ENCODE measurements around the gene SORCS2. TPM values are rescaled to one million over a fixed set of nuclear protein-coding genes. Genes with fewer than 3 reads are reported as not detected.

The SORCS2 gene
- total RNA-seq, 1 donor from 2014 or later: 29.5 TPM

DNA sequence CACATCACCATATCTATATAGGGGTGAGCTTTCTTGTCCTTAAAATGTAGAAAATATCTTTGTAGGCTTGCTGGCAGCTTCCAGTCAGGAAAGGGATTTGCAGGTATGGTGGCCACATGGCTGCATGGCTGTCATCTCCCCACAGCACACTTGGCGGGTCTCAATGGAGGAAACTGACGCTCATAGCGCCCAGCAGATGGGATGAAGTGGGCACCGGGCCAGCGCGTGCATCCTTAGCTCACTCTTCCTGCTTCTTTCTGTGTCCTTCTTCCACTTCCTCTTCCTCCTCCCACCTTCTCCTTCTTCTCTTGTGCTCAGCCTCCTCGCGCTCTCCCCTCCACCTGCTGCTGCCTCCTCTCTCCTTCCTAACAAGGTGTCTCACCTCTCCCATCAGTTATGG, 398.6 kb downstream of the SORCS2 start:
- peaks cover 7% of the 10 kb centered on the region for H3K27me3 Mint-ChIP-seq (ENCODE audit: unreplicated experiment)
- H3K36me3 Mint-ChIP-seq (ENCODE audit: unreplicated experiment): peaks cover 12% of the 10 kb centered on the region
- no peak for DNase-seq
- H3K4me3 Mint-ChIP-seq (ENCODE audit: unreplicated experiment): no peak overlapping the region
- peaks cover 1% of the 10 kb centered on the region for H3K9me3 Mint-ChIP-seq (ENCODE audit: unreplicated experiment)
- H3K4me1 Mint-ChIP-seq (ENCODE audit: low read depth, unreplicated experiment): peaks cover 11% of the 10 kb centered on the region
- no peak overlapping the region for H3K27ac Mint-ChIP-seq (ENCODE audit: unreplicated experiment)
- TF ChIP-seq, protein P1, sequence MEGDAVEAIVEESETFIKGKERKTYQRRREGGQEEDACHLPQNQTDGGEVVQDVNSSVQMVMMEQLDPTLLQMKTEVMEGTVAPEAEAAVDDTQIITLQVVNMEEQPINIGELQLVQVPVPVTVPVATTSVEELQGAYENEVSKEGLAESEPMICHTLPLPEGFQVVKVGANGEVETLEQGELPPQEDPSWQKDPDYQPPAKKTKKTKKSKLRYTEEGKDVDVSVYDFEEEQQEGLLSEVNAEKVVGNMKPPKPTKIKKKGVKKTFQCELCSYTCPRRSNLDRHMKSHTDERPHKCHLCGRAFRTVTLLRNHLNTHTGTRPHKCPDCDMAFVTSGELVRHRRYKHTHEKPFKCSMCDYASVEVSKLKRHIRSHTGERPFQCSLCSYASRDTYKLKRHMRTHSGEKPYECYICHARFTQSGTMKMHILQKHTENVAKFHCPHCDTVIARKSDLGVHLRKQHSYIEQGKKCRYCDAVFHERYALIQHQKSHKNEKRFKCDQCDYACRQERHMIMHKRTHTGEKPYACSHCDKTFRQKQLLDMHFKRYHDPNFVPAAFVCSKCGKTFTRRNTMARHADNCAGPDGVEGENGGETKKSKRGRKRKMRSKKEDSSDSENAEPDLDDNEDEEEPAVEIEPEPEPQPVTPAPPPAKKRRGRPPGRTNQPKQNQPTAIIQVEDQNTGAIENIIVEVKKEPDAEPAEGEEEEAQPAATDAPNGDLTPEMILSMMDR (IDR thresholded peaks at IDR 0.05; ENCODE audit: partially characterized antibody, unreplicated experiment): no peak

DNA sequence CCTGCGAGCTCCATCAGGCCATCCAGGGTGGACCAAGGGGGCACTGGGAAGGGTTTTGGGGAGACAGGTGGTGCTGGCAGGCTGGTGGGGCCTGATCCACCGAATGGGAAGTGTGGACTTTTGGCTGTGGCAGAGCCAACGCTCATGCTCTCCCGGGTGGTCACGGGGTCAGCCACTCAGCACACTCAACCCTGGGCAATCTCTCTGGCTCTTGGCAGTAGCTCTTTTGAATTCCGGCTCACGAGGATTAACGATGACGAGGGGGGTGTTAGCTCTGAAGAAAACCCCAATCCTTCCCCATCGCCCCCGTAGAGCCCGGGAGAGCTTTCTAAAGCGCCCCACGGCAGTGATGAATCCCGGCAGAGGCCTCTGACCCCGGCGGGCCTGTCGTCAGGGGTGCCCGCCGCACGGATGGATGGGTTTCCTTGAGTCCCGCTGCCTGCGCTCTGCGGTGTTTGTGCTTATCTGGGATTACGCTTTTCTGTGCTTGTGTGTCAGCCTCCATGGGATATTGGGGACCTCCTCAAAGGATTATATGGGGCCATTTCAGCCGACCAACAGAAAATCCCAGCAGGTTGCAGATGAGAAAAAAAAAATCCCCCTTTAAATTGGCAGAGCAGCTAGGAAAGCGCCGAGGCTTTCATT, 399.2 kb downstream of the SORCS2 start:
- H3K27ac Mint-ChIP-seq (ENCODE audit: unreplicated experiment): no peak overlapping the region
- TF ChIP-seq, protein P1 (IDR thresholded peaks at IDR 0.05; ENCODE audit: partially characterized antibody, unreplicated experiment): no peak
- H3K4me1 Mint-ChIP-seq (ENCODE audit: low read depth, unreplicated experiment): peaks cover 17% of the 10 kb centered on the region
- peaks cover 1% of the 10 kb centered on the region for H3K9me3 Mint-ChIP-seq (ENCODE audit: unreplicated experiment)
- DNase-seq: no peak
- H3K4me3 Mint-ChIP-seq (ENCODE audit: unreplicated experiment): no peak overlapping the region
- peaks cover 4% of the 10 kb centered on the region for H3K27me3 Mint-ChIP-seq (ENCODE audit: unreplicated experiment)
- peaks cover 5% of the 10 kb centered on the region for H3K36me3 Mint-ChIP-seq (ENCODE audit: unreplicated experiment)

DNA sequence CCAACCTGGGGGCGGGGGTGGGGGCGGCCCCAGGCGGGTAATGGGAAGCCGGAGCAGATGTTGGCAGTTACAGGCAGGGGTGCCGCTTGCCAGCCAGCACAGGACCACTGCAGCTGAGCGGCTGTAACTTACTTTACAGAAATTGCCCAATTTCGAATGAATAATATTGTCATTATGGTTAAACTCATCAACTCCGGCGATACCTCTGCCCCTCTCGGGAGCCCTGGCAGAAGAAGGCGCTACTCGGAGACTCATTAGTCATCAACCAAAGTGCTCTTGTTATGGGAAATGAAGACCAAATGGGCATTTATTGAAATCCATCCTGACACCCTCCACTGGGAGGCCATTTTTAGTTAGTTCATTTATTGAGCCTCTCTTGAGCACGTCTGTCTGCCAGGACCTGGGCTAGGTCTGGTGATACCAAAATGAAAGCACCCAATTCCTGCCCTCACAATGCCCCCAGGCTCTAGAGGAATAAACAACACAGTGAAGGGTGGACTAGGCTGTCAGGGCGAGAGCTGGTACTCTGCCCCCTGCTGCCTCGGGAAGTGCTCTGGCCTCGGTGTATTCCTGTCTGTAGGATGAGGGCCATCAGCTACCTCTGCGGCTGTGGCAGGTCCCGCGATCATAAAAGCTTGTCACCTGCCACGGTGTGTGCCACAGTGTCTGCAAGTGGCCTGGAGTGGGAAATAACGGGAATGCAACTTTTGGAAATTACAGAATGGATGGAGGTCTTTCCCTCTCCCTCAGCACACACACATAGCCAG, 401.5 kb downstream of the SORCS2 start:
- no peaks in the 10 kb centered on the region for H3K36me3 Mint-ChIP-seq (ENCODE audit: unreplicated experiment)
- TF ChIP-seq, protein P1 (IDR thresholded peaks at IDR 0.05; ENCODE audit: partially characterized antibody, unreplicated experiment): no peak
- DNase-seq: no peak

DNA sequence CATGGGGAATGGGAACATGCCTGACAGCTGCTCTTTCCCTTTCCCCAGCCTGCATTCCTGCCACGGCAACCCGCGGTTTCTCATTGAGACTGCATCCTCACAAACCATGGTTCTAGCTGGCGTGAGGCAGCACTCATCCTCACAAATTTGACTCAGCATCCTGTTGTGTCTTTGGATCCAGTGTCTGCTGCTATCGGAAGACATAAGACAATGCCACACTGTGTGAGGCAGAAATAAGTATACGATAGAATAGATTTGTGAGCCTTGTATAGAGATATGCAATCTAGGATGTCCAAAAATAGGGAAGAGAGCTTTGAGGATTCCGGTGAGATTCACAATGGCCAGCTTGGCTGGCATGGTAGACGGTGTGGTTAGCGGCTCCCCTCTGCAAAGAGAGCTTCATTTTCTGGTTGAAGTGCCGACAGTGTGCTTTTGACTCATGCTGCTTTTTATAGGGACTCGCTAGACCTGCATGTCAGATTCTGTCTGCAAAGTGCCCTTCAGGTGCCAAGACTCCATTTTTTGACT, 403.7 kb downstream of the SORCS2 start:
- peak overlapping the region; percentile 14 for H3K4me3 Mint-ChIP-seq (ENCODE audit: unreplicated experiment)
- peaks cover 6% of the 10 kb centered on the region for H3K9me3 Mint-ChIP-seq (ENCODE audit: unreplicated experiment)
- TF ChIP-seq, protein P1 (IDR thresholded peaks at IDR 0.05; ENCODE audit: partially characterized antibody, unreplicated experiment): no peak
- H3K27me3 Mint-ChIP-seq (ENCODE audit: unreplicated experiment): peaks cover 10% of the 10 kb centered on the region
- no peak overlapping the region for H3K27ac Mint-ChIP-seq (ENCODE audit: unreplicated experiment)
- peak; percentile 32 for DNase-seq
- H3K36me3 Mint-ChIP-seq (ENCODE audit: unreplicated experiment): no peaks in the 10 kb centered on the region
- H3K4me1 Mint-ChIP-seq (ENCODE audit: low read depth, unreplicated experiment): peaks cover 13% of the 10 kb centered on the region

More for the DNA sequence above, 401.5 kb downstream of the SORCS2 start:
- Mint-ChIP-seq H3K4me1 (ENCODE audit: low read depth, unreplicated experiment) (peaks cover 13% of the 10 kb centered on the region), H3K27ac (ENCODE audit: unreplicated experiment) (no peak overlapping the region), H3K9me3 (ENCODE audit: unreplicated experiment) (peaks cover 3% of the 10 kb centered on the region), H3K4me3 (ENCODE audit: unreplicated experiment) (no peak overlapping the region), H3K27me3 (ENCODE audit: unreplicated experiment) (peaks cover 10% of the 10 kb centered on the region)
